GM23338 (cell line): ENCODE results near the gene COL8A1. TPM values are rescaled to one million over a fixed set of nuclear protein-coding genes. Genes with fewer than 3 reads are reported as not detected.
"Not testable (repeated sequence)": the region's sequence is repeated elsewhere in the genome, so short reads cannot be mapped to it uniquely, and the experiment has no call there.

Experiments used
- ATAC-seq: fragments of 200-7000 bp; cut with Tn5 transposase; 3 replicates; pipeline ENCODE4 v1.9.1; 2020
- DNase-seq: peaks from one replicate; pipeline ENCODE4 v3.0.0-alpha.2; 2015; ENCODE audit warnings: low spot score
- H2AFZ ChIP-seq: fragments of 200-600 bp; sonication (generic); 2 replicates; pipeline ENCODE4 v1.8.0; 2016; ENCODE audit warnings: antibody characterized with exemption, mild to moderate bottlenecking, moderate library complexity
- H3F3A ChIP-seq: fragments of 200-600 bp; sonication (generic); replicated peaks from 2 replicates; pipeline ENCODE4 v1.8.0; 2017; ENCODE audit warnings: antibody characterized with exemption, mixed run types, low read depth
- H3K27ac ChIP-seq: fragments of 200-600 bp; sonication (generic); 2 replicates; pipeline ENCODE4 v1.6.1; 2016; ENCODE audit warnings: low read depth
- H3K27me3 ChIP-seq: fragments of 200-600 bp; sonication (generic); 2 replicates; pipeline ENCODE4 v1.8.0; 2016; ENCODE audit warnings: mild to moderate bottlenecking, mixed run types, moderate library complexity; ENCODE audit not compliant: insufficient read depth
- H3K36me3 ChIP-seq: fragments of 200-600 bp; sonication (generic); 2 replicates; pipeline ENCODE4 v1.8.0; 2016; ENCODE audit warnings: mild to moderate bottlenecking; ENCODE audit not compliant: insufficient read depth
- H3K4me1 ChIP-seq: fragments of 200-600 bp; sonication (generic); 2 replicates; pipeline ENCODE4 v1.8.0; 2016; ENCODE audit warnings: mild to moderate bottlenecking, moderate library complexity; ENCODE audit not compliant: insufficient read depth
- H3K4me2 ChIP-seq: fragments of 200-600 bp; sonication (generic); 2 replicates; pipeline ENCODE4 v1.7.1; 2017; ENCODE audit warnings: mixed run types
- H3K4me3 ChIP-seq: fragments of 200-600 bp; sonication (generic); 2 replicates; pipeline ENCODE4 v1.6.1; 2016; ENCODE audit warnings: mixed run types
- H3K79me2 ChIP-seq: fragments of 200-600 bp; sonication (generic); replicated peaks from 2 replicates; pipeline ENCODE4 v1.8.0; 2017; ENCODE audit warnings: mild to moderate bottlenecking; ENCODE audit not compliant: insufficient read depth
- H3K9me2 ChIP-seq: fragments of 200-600 bp; sonication (generic); 2 replicates; pipeline ENCODE4 v1.8.0; 2017; ENCODE audit not compliant: insufficient read depth
- H4K20me1 ChIP-seq: fragments of 200-600 bp; sonication (generic); replicated peaks from 2 replicates; pipeline ENCODE4 v1.8.0; 2017; ENCODE audit warnings: mild to moderate bottlenecking; ENCODE audit not compliant: insufficient read depth
- H3K27ac Mint-ChIP-seq: 2 replicates; pipeline ENCODE4 v1.8.0; 2020; ENCODE audit warnings: inconsistent platforms, mild to moderate bottlenecking, moderate library complexity, mixed read lengths
- H3K27me3 Mint-ChIP-seq: 3 replicates; pipeline ENCODE4 v1.8.0; 2022; ENCODE audit warnings: low read depth, mild to moderate bottlenecking, moderate library complexity, mixed read lengths, inconsistent platforms; ENCODE audit not compliant: insufficient read depth, poor library complexity
- H3K36me3 Mint-ChIP-seq: 3 replicates; pipeline ENCODE4 v1.8.0; 2021; ENCODE audit warnings: low read depth, mild to moderate bottlenecking, inconsistent platforms, moderate library complexity, mixed read lengths
- H3K4me1 Mint-ChIP-seq: 3 replicates; pipeline ENCODE4 v1.8.0; 2020; ENCODE audit warnings: mild to moderate bottlenecking, inconsistent platforms, mixed read lengths
- H3K4me3 Mint-ChIP-seq: 3 replicates; pipeline ENCODE4 v1.8.0; 2021; ENCODE audit warnings: moderate library complexity, mild to moderate bottlenecking, inconsistent platforms, mixed read lengths
- H3K9me3 Mint-ChIP-seq: 3 replicates; pipeline ENCODE4 v1.8.0; 2020; ENCODE audit warnings: moderate library complexity, mild to moderate bottlenecking, inconsistent platforms, mixed read lengths
- CREB1 ChIP-seq: fragments of 250-450 bp; sonication (Bioruptor Pico); IDR thresholded peaks from 2 replicates; pipeline ENCODE4 v1.5.0; 2020; ENCODE audit warnings: low read depth, mild to moderate bottlenecking, moderate library complexity
- EZH2 ChIP-seq: fragments of 200-600 bp; sonication (generic); IDR thresholded peaks from one replicate; pipeline ENCODE4 v1.8.0; 2017; ENCODE audit warnings: antibody characterized with exemption, mild to moderate bottlenecking, low read depth; ENCODE audit not compliant: unreplicated experiment
- EZH2phosphoT487 ChIP-seq: fragments of 200-600 bp; sonication (generic); IDR thresholded peaks from one replicate; pipeline ENCODE4 v1.8.1; 2018; ENCODE audit warnings: antibody characterized with exemption; ENCODE audit not compliant: unreplicated experiment
- JUNB ChIP-seq: IDR thresholded peaks from one replicate; pipeline ENCODE4 v1.6.1; 2016; ENCODE audit warnings: antibody characterized with exemption; ENCODE audit not compliant: unreplicated experiment
- NANOG ChIP-seq: IDR thresholded peaks from 2 replicates; pipeline ENCODE4 v1.6.1; 2016; ENCODE audit warnings: antibody characterized with exemption, borderline replicate concordance
- STAT1 ChIP-seq: IDR thresholded peaks from one replicate; pipeline ENCODE4 v1.6.1; 2016; ENCODE audit warnings: antibody characterized with exemption; ENCODE audit not compliant: unreplicated experiment
- polyA plus RNA-seq: library from polyadenylated mRNA; unstranded; fragments of >200 nt; fragmentation: Nextera tagmentation; extraction: Ambion mirVana; gene quantifications from 2 replicates; pipeline ENCODE4 v1.2.1, GENCODE V29; 2016
- total RNA-seq: library from RNA; depleted of rRNA; stranded (reverse); fragments of >200 nt; shearing (Covaris generic); gene quantifications from 2 replicates; pipeline ENCODE4 v1.2.3, GENCODE V29; 2014
- TF ChIP-seq, protein P1 (sequence below): fragments of 250-450 bp; sonication (Bioruptor Pico); IDR thresholded peaks from 2 replicates; pipeline ENCODE4 v1.5.0; 2020; ENCODE audit warnings: mild to moderate bottlenecking, moderate library complexity
- TF ChIP-seq, protein P2 (sequence below), 2 experiments: fragments of 200-600 bp in 1 of 2; sonication (generic) in 1 of 2; conservative IDR thresholded peaks; 2 replicates each; pipeline versions ENCODE4 v1.5.1 to v1.6.1; 2016 to 2017; ENCODE audit warnings: antibody characterized with exemption in 2 of 2, low read depth in 2 of 2, mild to moderate bottlenecking in 2 of 2, moderate library complexity in 1 of 2
- TF ChIP-seq, protein P3 (sequence below): IDR thresholded peaks from one replicate; pipeline ENCODE4 v1.6.1; 2018; ENCODE audit warnings: antibody characterized with exemption; ENCODE audit not compliant: unreplicated experiment

The COL8A1 gene
- total and polyA plus RNA-seq, 2 experiments from 2014 or later = 0.26 to 0.97 TPM

DNA sequence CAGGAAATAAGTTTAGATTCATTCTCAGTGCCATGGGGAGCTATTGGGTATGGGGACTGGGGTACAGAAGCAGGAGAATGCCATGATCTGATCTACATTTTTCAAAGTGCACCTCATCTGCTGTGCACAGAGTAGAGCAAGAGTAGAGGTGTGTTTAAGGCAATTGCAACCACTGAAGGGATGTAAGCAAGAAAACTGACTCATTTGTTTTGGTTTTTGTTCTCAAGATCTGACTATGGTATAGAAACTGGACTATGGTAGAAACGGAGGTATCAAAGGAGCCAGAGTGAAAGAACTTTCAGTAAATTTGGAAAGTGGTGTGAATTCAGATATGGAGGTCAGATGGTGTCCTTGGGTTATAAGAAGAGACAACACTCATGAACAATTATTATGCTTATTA lies 93.1 kb downstream of the COL8A1 start:
- Mint-ChIP-seq H3K27ac (no peak overlapping the region), H3K4me1 (no peaks in the 10 kb centered on the region), H3K36me3 (no peaks in the 10 kb centered on the region), H3K4me3 (no peak overlapping the region), H3K27me3 (no peaks in the 10 kb centered on the region), H3K9me3 (no peaks in the 10 kb centered on the region; the same call in 2 of the 3 replicates)
- H3K4me1 ChIP-seq = no peaks in the 10 kb centered on the region
- H3K27ac ChIP-seq = no peak overlapping the region
- no peak for ATAC-seq
- H3K36me3 ChIP-seq = no peaks in the 10 kb centered on the region
- H3K27me3 ChIP-seq = no peaks in the 10 kb centered on the region
- no peak overlapping the region for H3K4me3 ChIP-seq
- TF ChIP-seq EZH2 = no peak
- TF ChIP-seq EZH2phosphoT487 = no peak
- TF ChIP-seq CREB1 (CRISPR knock-in tag) = no peak
- TF ChIP-seq, protein P1, sequence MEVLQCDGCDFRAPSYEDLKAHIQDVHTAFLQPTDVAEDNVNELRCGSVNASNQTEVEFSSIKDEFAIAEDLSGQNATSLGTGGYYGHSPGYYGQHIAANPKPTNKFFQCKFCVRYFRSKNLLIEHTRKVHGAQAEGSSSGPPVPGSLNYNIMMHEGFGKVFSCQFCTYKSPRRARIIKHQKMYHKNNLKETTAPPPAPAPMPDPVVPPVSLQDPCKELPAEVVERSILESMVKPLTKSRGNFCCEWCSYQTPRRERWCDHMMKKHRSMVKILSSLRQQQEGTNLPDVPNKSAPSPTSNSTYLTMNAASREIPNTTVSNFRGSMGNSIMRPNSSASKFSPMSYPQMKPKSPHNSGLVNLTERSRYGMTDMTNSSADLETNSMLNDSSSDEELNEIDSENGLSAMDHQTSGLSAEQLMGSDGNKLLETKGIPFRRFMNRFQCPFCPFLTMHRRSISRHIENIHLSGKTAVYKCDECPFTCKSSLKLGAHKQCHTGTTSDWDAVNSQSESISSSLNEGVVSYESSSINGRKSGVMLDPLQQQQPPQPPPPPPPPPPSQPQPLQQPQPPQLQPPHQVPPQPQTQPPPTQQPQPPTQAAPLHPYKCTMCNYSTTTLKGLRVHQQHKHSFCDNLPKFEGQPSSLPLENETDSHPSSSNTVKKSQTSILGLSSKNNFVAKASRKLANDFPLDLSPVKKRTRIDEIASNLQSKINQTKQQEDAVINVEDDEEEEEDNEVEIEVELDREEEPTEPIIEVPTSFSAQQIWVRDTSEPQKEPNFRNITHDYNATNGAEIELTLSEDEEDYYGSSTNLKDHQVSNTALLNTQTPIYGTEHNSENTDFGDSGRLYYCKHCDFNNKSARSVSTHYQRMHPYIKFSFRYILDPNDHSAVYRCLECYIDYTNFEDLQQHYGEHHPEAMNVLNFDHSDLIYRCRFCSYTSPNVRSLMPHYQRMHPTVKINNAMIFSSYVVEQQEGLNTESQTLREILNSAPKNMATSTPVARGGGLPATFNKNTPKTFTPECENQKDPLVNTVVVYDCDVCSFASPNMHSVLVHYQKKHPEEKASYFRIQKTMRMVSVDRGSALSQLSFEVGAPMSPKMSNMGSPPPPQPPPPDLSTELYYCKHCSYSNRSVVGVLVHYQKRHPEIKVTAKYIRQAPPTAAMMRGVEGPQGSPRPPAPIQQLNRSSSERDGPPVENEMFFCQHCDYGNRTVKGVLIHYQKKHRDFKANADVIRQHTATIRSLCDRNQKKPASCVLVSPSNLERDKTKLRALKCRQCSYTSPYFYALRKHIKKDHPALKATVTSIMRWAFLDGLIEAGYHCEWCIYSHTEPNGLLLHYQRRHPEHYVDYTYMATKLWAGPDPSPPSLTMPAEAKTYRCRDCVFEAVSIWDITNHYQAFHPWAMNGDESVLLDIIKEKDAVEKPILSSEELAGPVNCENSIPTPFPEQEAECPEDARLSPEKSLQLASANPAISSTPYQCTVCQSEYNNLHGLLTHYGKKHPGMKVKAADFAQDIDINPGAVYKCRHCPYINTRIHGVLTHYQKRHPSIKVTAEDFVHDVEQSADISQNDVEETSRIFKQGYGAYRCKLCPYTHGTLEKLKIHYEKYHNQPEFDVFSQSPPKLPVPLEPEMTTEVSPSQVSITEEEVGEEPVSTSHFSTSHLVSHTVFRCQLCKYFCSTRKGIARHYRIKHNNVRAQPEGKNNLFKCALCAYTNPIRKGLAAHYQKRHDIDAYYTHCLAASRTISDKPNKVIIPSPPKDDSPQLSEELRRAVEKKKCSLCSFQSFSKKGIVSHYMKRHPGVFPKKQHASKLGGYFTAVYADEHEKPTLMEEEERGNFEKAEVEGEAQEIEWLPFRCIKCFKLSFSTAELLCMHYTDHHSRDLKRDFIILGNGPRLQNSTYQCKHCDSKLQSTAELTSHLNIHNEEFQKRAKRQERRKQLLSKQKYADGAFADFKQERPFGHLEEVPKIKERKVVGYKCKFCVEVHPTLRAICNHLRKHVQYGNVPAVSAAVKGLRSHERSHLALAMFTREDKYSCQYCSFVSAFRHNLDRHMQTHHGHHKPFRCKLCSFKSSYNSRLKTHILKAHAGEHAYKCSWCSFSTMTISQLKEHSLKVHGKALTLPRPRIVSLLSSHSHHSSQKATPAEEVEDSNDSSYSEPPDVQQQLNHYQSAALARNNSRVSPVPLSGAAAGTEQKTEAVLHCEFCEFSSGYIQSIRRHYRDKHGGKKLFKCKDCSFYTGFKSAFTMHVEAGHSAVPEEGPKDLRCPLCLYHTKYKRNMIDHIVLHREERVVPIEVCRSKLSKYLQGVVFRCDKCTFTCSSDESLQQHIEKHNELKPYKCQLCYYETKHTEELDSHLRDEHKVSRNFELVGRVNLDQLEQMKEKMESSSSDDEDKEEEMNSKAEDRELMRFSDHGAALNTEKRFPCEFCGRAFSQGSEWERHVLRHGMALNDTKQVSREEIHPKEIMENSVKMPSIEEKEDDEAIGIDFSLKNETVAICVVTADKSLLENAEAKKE (CRISPR knock-in tag) = no peak
- TF ChIP-seq STAT1 = no peak
- TF ChIP-seq, protein P2, sequence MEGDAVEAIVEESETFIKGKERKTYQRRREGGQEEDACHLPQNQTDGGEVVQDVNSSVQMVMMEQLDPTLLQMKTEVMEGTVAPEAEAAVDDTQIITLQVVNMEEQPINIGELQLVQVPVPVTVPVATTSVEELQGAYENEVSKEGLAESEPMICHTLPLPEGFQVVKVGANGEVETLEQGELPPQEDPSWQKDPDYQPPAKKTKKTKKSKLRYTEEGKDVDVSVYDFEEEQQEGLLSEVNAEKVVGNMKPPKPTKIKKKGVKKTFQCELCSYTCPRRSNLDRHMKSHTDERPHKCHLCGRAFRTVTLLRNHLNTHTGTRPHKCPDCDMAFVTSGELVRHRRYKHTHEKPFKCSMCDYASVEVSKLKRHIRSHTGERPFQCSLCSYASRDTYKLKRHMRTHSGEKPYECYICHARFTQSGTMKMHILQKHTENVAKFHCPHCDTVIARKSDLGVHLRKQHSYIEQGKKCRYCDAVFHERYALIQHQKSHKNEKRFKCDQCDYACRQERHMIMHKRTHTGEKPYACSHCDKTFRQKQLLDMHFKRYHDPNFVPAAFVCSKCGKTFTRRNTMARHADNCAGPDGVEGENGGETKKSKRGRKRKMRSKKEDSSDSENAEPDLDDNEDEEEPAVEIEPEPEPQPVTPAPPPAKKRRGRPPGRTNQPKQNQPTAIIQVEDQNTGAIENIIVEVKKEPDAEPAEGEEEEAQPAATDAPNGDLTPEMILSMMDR (conservative IDR thresholded peaks at IDR 0.05; ENCODE audit: low read depth in 2 of 2) = no peak
- TF ChIP-seq JUNB = no peak
- TF ChIP-seq NANOG = no peak
- TF ChIP-seq, protein P3, sequence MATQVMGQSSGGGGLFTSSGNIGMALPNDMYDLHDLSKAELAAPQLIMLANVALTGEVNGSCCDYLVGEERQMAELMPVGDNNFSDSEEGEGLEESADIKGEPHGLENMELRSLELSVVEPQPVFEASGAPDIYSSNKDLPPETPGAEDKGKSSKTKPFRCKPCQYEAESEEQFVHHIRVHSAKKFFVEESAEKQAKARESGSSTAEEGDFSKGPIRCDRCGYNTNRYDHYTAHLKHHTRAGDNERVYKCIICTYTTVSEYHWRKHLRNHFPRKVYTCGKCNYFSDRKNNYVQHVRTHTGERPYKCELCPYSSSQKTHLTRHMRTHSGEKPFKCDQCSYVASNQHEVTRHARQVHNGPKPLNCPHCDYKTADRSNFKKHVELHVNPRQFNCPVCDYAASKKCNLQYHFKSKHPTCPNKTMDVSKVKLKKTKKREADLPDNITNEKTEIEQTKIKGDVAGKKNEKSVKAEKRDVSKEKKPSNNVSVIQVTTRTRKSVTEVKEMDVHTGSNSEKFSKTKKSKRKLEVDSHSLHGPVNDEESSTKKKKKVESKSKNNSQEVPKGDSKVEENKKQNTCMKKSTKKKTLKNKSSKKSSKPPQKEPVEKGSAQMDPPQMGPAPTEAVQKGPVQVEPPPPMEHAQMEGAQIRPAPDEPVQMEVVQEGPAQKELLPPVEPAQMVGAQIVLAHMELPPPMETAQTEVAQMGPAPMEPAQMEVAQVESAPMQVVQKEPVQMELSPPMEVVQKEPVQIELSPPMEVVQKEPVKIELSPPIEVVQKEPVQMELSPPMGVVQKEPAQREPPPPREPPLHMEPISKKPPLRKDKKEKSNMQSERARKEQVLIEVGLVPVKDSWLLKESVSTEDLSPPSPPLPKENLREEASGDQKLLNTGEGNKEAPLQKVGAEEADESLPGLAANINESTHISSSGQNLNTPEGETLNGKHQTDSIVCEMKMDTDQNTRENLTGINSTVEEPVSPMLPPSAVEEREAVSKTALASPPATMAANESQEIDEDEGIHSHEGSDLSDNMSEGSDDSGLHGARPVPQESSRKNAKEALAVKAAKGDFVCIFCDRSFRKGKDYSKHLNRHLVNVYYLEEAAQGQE = no peak
- H4K20me1 ChIP-seq = no peaks in the 10 kb centered on the region
- H2AFZ ChIP-seq = no peak overlapping the region
- 0 out of 2 replicates have a peak, but pooled peaks cover 5% of the 10 kb centered on the region for H3K9me2 ChIP-seq
- H3K4me2 ChIP-seq = no peak overlapping the region
- no peak for DNase-seq
- H3K79me2 ChIP-seq = no peaks in the 10 kb centered on the region
- no peaks in the 10 kb centered on the region for H3F3A ChIP-seq

DNA sequence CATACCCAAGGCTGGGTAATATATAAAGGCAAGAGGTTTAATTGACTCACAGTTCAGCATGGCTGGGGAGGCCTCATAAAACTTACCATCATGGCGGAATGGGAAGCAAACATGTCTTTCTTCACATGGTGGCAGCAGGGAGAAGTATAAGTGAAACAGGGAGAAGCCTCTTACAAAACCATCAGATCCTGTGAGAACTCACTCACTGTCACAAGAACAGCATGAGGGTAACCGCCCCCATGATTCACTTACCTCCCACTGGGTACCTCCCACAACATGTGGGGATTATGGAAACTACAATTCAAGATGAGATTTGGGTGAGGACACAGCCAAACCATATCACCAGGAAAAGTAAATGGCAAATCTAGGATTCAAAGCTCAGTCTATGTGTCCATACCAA lies 102.0 kb downstream of the COL8A1 start:
- peaks cover 19% of the 10 kb centered on the region for H3K36me3 Mint-ChIP-seq
- H4K20me1 ChIP-seq, H3K4me1 Mint-ChIP-seq, H3K9me2 ChIP-seq, H3K4me3 ChIP-seq, ATAC-seq, H3K4me2 ChIP-seq, DNase-seq, H3K27me3 ChIP-seq, H3F3A ChIP-seq, H3K27me3 Mint-ChIP-seq, H3K36me3 ChIP-seq, H3K27ac ChIP-seq, H3K4me1 ChIP-seq, H3K4me3 Mint-ChIP-seq, H3K79me2 ChIP-seq, H2AFZ ChIP-seq, H3K27ac Mint-ChIP-seq: not testable (repeated sequence)
- peaks cover 24% of the 10 kb centered on the region for H3K9me3 Mint-ChIP-seq
